Measurements from ENCODE around the gene MDGA2. TPM values are rescaled to one million over a fixed set of nuclear protein-coding genes. Genes with fewer than 3 reads are reported as not detected.

MDGA2 gene
- total and polyA plus RNA-seq, 2 of the 13 experiments (the other 11 are each of a cell fraction or from before 2014, with no cell fraction given) = not detected

DNA sequence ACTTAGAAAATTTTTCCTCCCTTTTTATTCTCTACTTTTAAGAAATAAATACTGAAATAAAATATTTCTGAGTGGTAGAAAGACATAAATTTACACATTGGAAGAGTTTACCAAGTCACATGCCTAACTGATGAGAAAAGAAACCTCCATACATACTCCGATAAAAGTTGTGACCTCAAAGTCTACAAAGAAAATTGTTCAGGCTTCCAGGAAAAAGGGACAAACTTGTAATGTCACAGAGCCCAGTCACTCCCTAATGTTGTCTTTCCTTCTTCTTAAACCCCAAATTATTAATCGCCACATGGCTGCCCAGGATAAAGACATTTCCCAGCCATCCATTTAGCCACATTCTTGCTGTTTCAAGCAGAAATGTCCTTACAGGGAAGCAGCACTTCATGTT is 455.3 kb downstream of the MDGA2 start:
- intact Hi-C loops (cut with micrococcal nuclease; ENCODE audit: unreplicated experiment) = no loop called here
- ATAC-seq (no peak), DNase-seq (ENCODE audit: low spot score) (no peak), FAIRE-seq (no peak)
- in situ Hi-C loops (cut with HindIII; ENCODE audit: extremely low pct_ligation_motif_present, low pct_unique_long_range_greater_than_20kb) = no loop called here
- ChIA-PET CTCF (ENCODE audit: low intra/inter-chr PET ratio, low total read pairs) (no interaction called here), POLR2A (no interaction called here)
- Histone ChIP-seq H3K4me1 (ENCODE audit: insufficient read depth, low read length) (no peaks in the 10 kb centered on the region), H3K4me2 (ENCODE audit: low read depth, low read length) (no peak overlapping the region), H3K9me3 (ENCODE audit: low read length) (no peaks in the 10 kb centered on the region), H3K4me3 (replicated peaks in 1 of 3; ENCODE audit: insufficient read depth in 1 of 3, low read depth in 2 of 3, low read length in 3 of 3) (no peak overlapping the region), H3K27me3 (ENCODE audit: control insufficient read depth in 1 of 2, insufficient read depth in 2 of 2, low read length in 2 of 2) (no peaks in the 10 kb centered on the region), H3K27ac (ENCODE audit: extremely low read length, insufficient read depth, low read length) (no peak overlapping the region), H3K9ac (ENCODE audit: insufficient read depth, low read depth, low read length) (no peak overlapping the region), H3K79me2 (ENCODE audit: insufficient read depth, low read length) (no peaks in the 10 kb centered on the region), H2AFZ (ENCODE audit: low read length) (no peak overlapping the region), H4K20me1 (ENCODE audit: insufficient read depth, low read length) (no peaks in the 10 kb centered on the region), H3K36me3 (replicated peaks in 1 of 2; ENCODE audit: control insufficient read depth in 1 of 2, insufficient read depth in 2 of 2, low read length in 2 of 2) (no peaks in the 10 kb centered on the region)
- BruUV-seq (replicated peaks) = no TSS peak
- WGBS (ENCODE audit: low lambda C conversion rate) = 3% methylated on average over 2 of the region's 2 CpGs
- TF ChIP-seq ZNF850 (CRISPR knock-in tag; conservative IDR thresholded peaks at IDR 0.05) (no peak), FIP1L1 (IDR thresholded peaks at IDR 0.05; ENCODE audit: borderline replicate concordance, insufficient read depth, low read depth, low read length) (no peak), TRIM24 (CRISPR knock-in tag; IDR thresholded peaks at IDR 0.05) (no peak), ATAD3A (CRISPR knock-in tag; IDR thresholded peaks at IDR 0.05) (no peak)
- TF ChIP-seq, protein P1, sequence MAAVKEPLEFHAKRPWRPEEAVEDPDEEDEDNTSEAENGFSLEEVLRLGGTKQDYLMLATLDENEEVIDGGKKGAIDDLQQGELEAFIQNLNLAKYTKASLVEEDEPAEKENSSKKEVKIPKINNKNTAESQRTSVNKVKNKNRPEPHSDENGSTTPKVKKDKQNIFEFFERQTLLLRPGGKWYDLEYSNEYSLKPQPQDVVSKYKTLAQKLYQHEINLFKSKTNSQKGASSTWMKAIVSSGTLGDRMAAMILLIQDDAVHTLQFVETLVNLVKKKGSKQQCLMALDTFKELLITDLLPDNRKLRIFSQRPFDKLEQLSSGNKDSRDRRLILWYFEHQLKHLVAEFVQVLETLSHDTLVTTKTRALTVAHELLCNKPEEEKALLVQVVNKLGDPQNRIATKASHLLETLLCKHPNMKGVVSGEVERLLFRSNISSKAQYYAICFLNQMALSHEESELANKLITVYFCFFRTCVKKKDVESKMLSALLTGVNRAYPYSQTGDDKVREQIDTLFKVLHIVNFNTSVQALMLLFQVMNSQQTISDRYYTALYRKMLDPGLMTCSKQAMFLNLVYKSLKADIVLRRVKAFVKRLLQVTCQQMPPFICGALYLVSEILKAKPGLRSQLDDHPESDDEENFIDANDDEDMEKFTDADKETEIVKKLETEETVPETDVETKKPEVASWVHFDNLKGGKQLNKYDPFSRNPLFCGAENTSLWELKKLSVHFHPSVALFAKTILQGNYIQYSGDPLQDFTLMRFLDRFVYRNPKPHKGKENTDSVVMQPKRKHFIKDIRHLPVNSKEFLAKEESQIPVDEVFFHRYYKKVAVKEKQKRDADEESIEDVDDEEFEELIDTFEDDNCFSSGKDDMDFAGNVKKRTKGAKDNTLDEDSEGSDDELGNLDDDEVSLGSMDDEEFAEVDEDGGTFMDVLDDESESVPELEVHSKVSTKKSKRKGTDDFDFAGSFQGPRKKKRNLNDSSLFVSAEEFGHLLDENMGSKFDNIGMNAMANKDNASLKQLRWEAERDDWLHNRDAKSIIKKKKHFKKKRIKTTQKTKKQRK (IDR thresholded peaks at IDR 0.05; ENCODE audit: low read length) = no peak
- TF ChIP-seq, protein P2, sequence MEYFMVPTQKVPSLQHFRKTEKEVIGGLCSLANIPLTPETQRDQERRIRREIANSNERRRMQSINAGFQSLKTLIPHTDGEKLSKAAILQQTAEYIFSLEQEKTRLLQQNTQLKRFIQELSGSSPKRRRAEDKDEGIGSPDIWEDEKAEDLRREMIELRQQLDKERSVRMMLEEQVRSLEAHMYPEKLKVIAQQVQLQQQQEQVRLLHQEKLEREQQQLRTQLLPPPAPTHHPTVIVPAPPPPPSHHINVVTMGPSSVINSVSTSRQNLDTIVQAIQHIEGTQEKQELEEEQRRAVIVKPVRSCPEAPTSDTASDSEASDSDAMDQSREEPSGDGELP (IDR thresholded peaks at IDR 0.05; ENCODE audit: borderline replicate concordance, low read depth) = no peak

Measured in HepG2 (cell line).